Measurements from ENCODE around the gene PHLPP1.
"Not testable (repeated sequence)": the region's sequence is repeated elsewhere in the genome, so short reads cannot be mapped to it uniquely, and the experiment has no call there.

Gene PHLPP1

GRCh38 chr18:62904396-62905285 lies 189.3 kb downstream of the PHLPP1 start:
- TF ChIP-seq CTCF (conservative IDR thresholded peaks at IDR 0.05; ENCODE audit: low read depth, low read length) = no peak
- H3K9ac ChIP-seq = no peak overlapping the region
- no peaks in the 10 kb centered on the region for H4K20me1 ChIP-seq (ENCODE audit: insufficient read depth)
- H3K27me3 ChIP-seq (ENCODE audit: insufficient read depth, low read depth) = no peaks in the 10 kb centered on the region
- H3K27ac ChIP-seq = no peak overlapping the region
- H3K4me2 ChIP-seq = no peak overlapping the region
- H3K36me3 ChIP-seq (ENCODE audit: insufficient read depth) = no peaks in the 10 kb centered on the region
- H2AFZ ChIP-seq (ENCODE audit: low read depth) = no peak overlapping the region
- H3K79me2 ChIP-seq (ENCODE audit: insufficient read depth, low read depth) = no peaks in the 10 kb centered on the region
- no peaks in the 10 kb centered on the region for H3K4me1 ChIP-seq (ENCODE audit: low read depth, poor library complexity, severe bottlenecking)
- H3K4me3 ChIP-seq (IDR thresholded peaks at IDR 0.05; ENCODE audit: insufficient read depth, low read depth, low read length) = no peak overlapping the region

GRCh38 chr18:62912885-62913284 lies 197.5 kb downstream of the PHLPP1 start:
- H3K4me2 ChIP-seq = no peak overlapping the region
- H3K9ac ChIP-seq = no peak overlapping the region
- H3K36me3 ChIP-seq (ENCODE audit: insufficient read depth) = peaks cover 3% of the 10 kb centered on the region; the same call in 1 of the 2 replicates
- TF ChIP-seq CTCF (conservative IDR thresholded peaks at IDR 0.05; ENCODE audit: low read depth, low read length) = no peak
- no peak overlapping the region for H2AFZ ChIP-seq (ENCODE audit: low read depth)
- no peaks in the 10 kb centered on the region for H3K27me3 ChIP-seq (ENCODE audit: insufficient read depth, low read depth)
- no peaks in the 10 kb centered on the region for H3K79me2 ChIP-seq (ENCODE audit: insufficient read depth, low read depth)
- no peaks in the 10 kb centered on the region for H3K4me1 ChIP-seq (ENCODE audit: low read depth, poor library complexity, severe bottlenecking)
- H3K27ac ChIP-seq = no peak overlapping the region
- H3K4me3 ChIP-seq (IDR thresholded peaks at IDR 0.05; ENCODE audit: insufficient read depth, low read depth, low read length) = no peak overlapping the region
- H4K20me1 ChIP-seq (ENCODE audit: insufficient read depth) = no peaks in the 10 kb centered on the region

- not testable (repeated sequence) for H3K4me1 ChIP-seq (ENCODE audit: low read depth, poor library complexity, severe bottlenecking); H3K79me2 ChIP-seq (ENCODE audit: insufficient read depth, low read depth); H2AFZ ChIP-seq (ENCODE audit: low read depth); H3K36me3 ChIP-seq (ENCODE audit: insufficient read depth); H4K20me1 ChIP-seq (ENCODE audit: insufficient read depth); H3K4me3 ChIP-seq (IDR thresholded peaks at IDR 0.05; ENCODE audit: insufficient read depth, low read depth, low read length); H3K4me2 ChIP-seq; H3K27ac ChIP-seq; H3K27me3 ChIP-seq (ENCODE audit: insufficient read depth, low read depth); H3K9ac ChIP-seq
Observed at GRCh38 chr18:62913824-62914223, 198.5 kb downstream of the PHLPP1 start.

- no peak for TF ChIP-seq CTCF (conservative IDR thresholded peaks at IDR 0.05; ENCODE audit: low read depth, low read length)
- Histone ChIP-seq H3K36me3 (ENCODE audit: insufficient read depth) (peaks cover 3% of the 10 kb centered on the region; the same call in 1 of the 2 replicates), H3K4me2 (no peak overlapping the region), H3K79me2 (ENCODE audit: insufficient read depth, low read depth) (no peaks in the 10 kb centered on the region), H4K20me1 (ENCODE audit: insufficient read depth) (no peaks in the 10 kb centered on the region), H2AFZ (ENCODE audit: low read depth) (no peak overlapping the region), H3K4me1 (ENCODE audit: low read depth, poor library complexity, severe bottlenecking) (no peaks in the 10 kb centered on the region), H3K27ac (no peak overlapping the region), H3K27me3 (ENCODE audit: insufficient read depth, low read depth) (no peaks in the 10 kb centered on the region), H3K4me3 (IDR thresholded peaks at IDR 0.05; ENCODE audit: insufficient read depth, low read depth, low read length) (no peak overlapping the region), H3K9ac (no peak overlapping the region)
Observed at GRCh38 chr18:62914871-62915392, 199.6 kb downstream of the PHLPP1 start.

- Histone ChIP-seq H3K4me2 (no peak overlapping the region), H3K27me3 (ENCODE audit: insufficient read depth, low read depth) (no peaks in the 10 kb centered on the region), H3K36me3 (ENCODE audit: insufficient read depth) (peaks cover 3% of the 10 kb centered on the region; the same call in 1 of the 2 replicates), H3K4me3 (IDR thresholded peaks at IDR 0.05; ENCODE audit: insufficient read depth, low read depth, low read length) (no peak overlapping the region), H3K27ac (no peak overlapping the region), H4K20me1 (ENCODE audit: insufficient read depth) (no peaks in the 10 kb centered on the region), H3K4me1 (ENCODE audit: low read depth, poor library complexity, severe bottlenecking) (no peaks in the 10 kb centered on the region), H2AFZ (ENCODE audit: low read depth) (no peak overlapping the region), H3K9ac (no peak overlapping the region), H3K79me2 (ENCODE audit: insufficient read depth, low read depth) (no peaks in the 10 kb centered on the region)
- no peak for TF ChIP-seq CTCF (conservative IDR thresholded peaks at IDR 0.05; ENCODE audit: low read depth, low read length)
Observed at GRCh38 chr18:62918361-62918760, 203.0 kb downstream of the PHLPP1 start.

Measured in KMS-11 (cell line).